MM.1S (cell line): ENCODE measurements around the gene CYTH1.
"Not testable (repeated sequence)": the region's sequence is repeated elsewhere in the genome, so short reads cannot be mapped to it uniquely, and the experiment has no call there.

Experiments used
- DNase-seq: peaks from one replicate; pipeline ENCODE4 v3.0.0-alpha.2; 2015
- H2AFZ ChIP-seq: fragments of 300-600 bp; sonication (generic); 2 replicates; pipeline ENCODE4 v1.6.0; 2016; ENCODE audit warnings: antibody characterized with exemption, low read length
- H3F3A ChIP-seq: fragments of 300-600 bp; sonication (generic); 2 replicates; pipeline ENCODE4 v1.6.1; 2016; ENCODE audit warnings: mild to moderate bottlenecking, antibody characterized with exemption, low read length, moderate library complexity, mixed read lengths; ENCODE audit not compliant: insufficient read depth
- H3K27ac ChIP-seq: fragments of 300-600 bp; sonication (generic); 2 replicates; pipeline ENCODE4 v1.5.1; 2016; ENCODE audit warnings: mild to moderate bottlenecking, low read length
- H3K27me3 ChIP-seq: fragments of 300-600 bp; sonication (generic); replicated peaks from 2 replicates; pipeline ENCODE4 v1.6.0; 2016; ENCODE audit warnings: low read length; ENCODE audit not compliant: insufficient read depth
- H3K36me3 ChIP-seq: fragments of 300-600 bp; sonication (generic); replicated peaks from 2 replicates; pipeline ENCODE4 v1.6.1; 2016; ENCODE audit warnings: mild to moderate bottlenecking, low read length, mixed read lengths; ENCODE audit not compliant: insufficient read depth
- H3K4me1 ChIP-seq: fragments of 300-600 bp; sonication (generic); 2 replicates; pipeline ENCODE4 v1.6.1; 2016; ENCODE audit warnings: low read length, mixed read lengths
- H3K4me2 ChIP-seq: fragments of 300-600 bp; sonication (generic); 2 replicates; pipeline ENCODE4 v1.6.0; 2016; ENCODE audit warnings: low read depth, low read length
- H3K4me3 ChIP-seq: fragments of 300-600 bp; sonication (generic); 2 replicates; pipeline ENCODE4 v1.5.1; 2016; ENCODE audit warnings: low read length, mixed read lengths
- H3K79me2 ChIP-seq: fragments of 300-600 bp; sonication (generic); 2 replicates; pipeline ENCODE4 v1.6.1; 2016; ENCODE audit warnings: mixed run types, low read length, mixed read lengths
- H3K9ac ChIP-seq: fragments of 300-600 bp; sonication (generic); 2 replicates; pipeline ENCODE4 v1.6.1; 2016; ENCODE audit warnings: low read length, mixed read lengths
- H3K9me2 ChIP-seq: fragments of 300-600 bp; sonication (generic); replicated peaks from 2 replicates; pipeline ENCODE4 v1.6.1; 2016; ENCODE audit warnings: mild to moderate bottlenecking, low read length, mixed read lengths; ENCODE audit not compliant: insufficient read depth
- H3K9me3 ChIP-seq: fragments of 300-600 bp; sonication (generic); replicated peaks from 2 replicates; pipeline ENCODE4 v1.6.1; 2016; ENCODE audit warnings: mild to moderate bottlenecking, low read length, mixed read lengths; ENCODE audit not compliant: insufficient read depth
- H4K20me1 ChIP-seq: fragments of 300-600 bp; sonication (generic); 2 replicates; pipeline ENCODE4 v1.6.1; 2016; ENCODE audit warnings: mild to moderate bottlenecking, low read length, moderate library complexity, mixed read lengths; ENCODE audit not compliant: insufficient read depth
- CTCF ChIP-seq: fragments of 300-600 bp; sonication (generic); IDR thresholded peaks from 2 replicates; pipeline ENCODE4 v1.5.1; 2016; ENCODE audit warnings: antibody characterized with exemption, low read length, mixed read lengths
- EZH2 ChIP-seq: fragments of 300-600 bp; sonication (generic); optimal IDR thresholded peaks from 2 replicates; pipeline ENCODE3; 2017; ENCODE audit warnings: low read depth, mild to moderate bottlenecking, antibody characterized with exemption, low read length, mixed read lengths
- EZH2phosphoT487 ChIP-seq: fragments of 300-600 bp; sonication (generic); IDR thresholded peaks from 2 replicates; pipeline ENCODE4 v1.6.1; 2018; ENCODE audit warnings: antibody characterized with exemption, low read length

CYTH1 gene

GRCh38 chr17:78759203-78759968, 22.7 kb downstream of the CYTH1 start:
- H4K20me1 ChIP-seq, result no peaks in the 10 kb centered on the region
- H3K9ac ChIP-seq, result peak overlapping the region; percentile 84
- peak; percentile 80 for DNase-seq

GRCh38 chr17:78753316-78754250, 28.5 kb downstream of the CYTH1 start:
- Histone ChIP-seq H3K27me3 (no peaks in the 10 kb centered on the region), H4K20me1 (no peaks in the 10 kb centered on the region), H3K27ac (no peak overlapping the region), H3K9ac (no peak overlapping the region), H3K4me2 (no peak overlapping the region), H3K36me3 (no peaks in the 10 kb centered on the region), H2AFZ (no peak overlapping the region), H3F3A (peaks cover 26% of the 10 kb centered on the region), H3K4me1 (peaks cover 37% of the 10 kb centered on the region), H3K79me2 (peaks cover 96% of the 10 kb centered on the region), H3K4me3 (no peak overlapping the region), H3K9me2 (no peaks in the 10 kb centered on the region), H3K9me3 (no peaks in the 10 kb centered on the region)
- TF ChIP-seq CTCF, result no peak
- TF ChIP-seq EZH2, result no peak
- no peak for TF ChIP-seq EZH2phosphoT487
- DNase-seq, result no peak

More at GRCh38 chr17:78759203-78759968, 22.7 kb downstream of the CYTH1 start:
- H3K36me3 ChIP-seq, result no peaks in the 10 kb centered on the region
- peaks cover 26% of the 10 kb centered on the region for H3K4me1 ChIP-seq
- H3K9me3 ChIP-seq, result no peaks in the 10 kb centered on the region
- TF ChIP-seq CTCF (no peak), EZH2phosphoT487 (no peak), EZH2 (no peak)
- peaks cover 19% of the 10 kb centered on the region for H3F3A ChIP-seq
- H3K9me2 ChIP-seq, result no peaks in the 10 kb centered on the region
- peak overlapping the region; percentile 43 for H3K4me3 ChIP-seq
- H3K4me2 ChIP-seq, result peak overlapping the region; percentile 93
- H3K79me2 ChIP-seq, result peaks cover 97% of the 10 kb centered on the region
- no peak overlapping the region for H2AFZ ChIP-seq
- H3K27ac ChIP-seq, result peak overlapping the region; percentile 98
- no peaks in the 10 kb centered on the region for H3K27me3 ChIP-seq

- Histone ChIP-seq H4K20me1 (no peaks in the 10 kb centered on the region), H3K9ac (no peak overlapping the region), H3F3A (peaks cover 41% of the 10 kb centered on the region), H2AFZ (no peak overlapping the region), H3K27me3 (no peaks in the 10 kb centered on the region), H3K4me2 (no peak overlapping the region), H3K27ac (peak overlapping the region; percentile 98; the same call in 1 of the 2 replicates), H3K4me1 (peaks cover 45% of the 10 kb centered on the region), H3K4me3 (no peak overlapping the region), H3K9me2 (no peaks in the 10 kb centered on the region), H3K9me3 (no peaks in the 10 kb centered on the region), H3K36me3 (no peaks in the 10 kb centered on the region), H3K79me2 (peaks cover 87% of the 10 kb centered on the region)
- DNase-seq, result peak; percentile 8
- TF ChIP-seq EZH2 (no peak), CTCF (no peak), EZH2phosphoT487 (no peak)
Observed at GRCh38 chr17:78751447-78752161, 30.5 kb downstream of the CYTH1 start.

GRCh38 chr17:78751000-78751399, 31.1 kb downstream of the CYTH1 start:
- H3K9me3 ChIP-seq, H3K4me2 ChIP-seq, H2AFZ ChIP-seq, H4K20me1 ChIP-seq, H3K36me3 ChIP-seq, H3K9ac ChIP-seq, H3K4me3 ChIP-seq, H3K9me2 ChIP-seq, H3K27me3 ChIP-seq: not testable (repeated sequence)
- H3F3A ChIP-seq, result peaks cover 41% of the 10 kb centered on the region
- H3K4me1 ChIP-seq, result peaks cover 51% of the 10 kb centered on the region
- DNase-seq, result peak; percentile 5
- H3K79me2 ChIP-seq, result peaks cover 87% of the 10 kb centered on the region
- peak overlapping the region; percentile 98; the same call in 1 of the 2 replicates for H3K27ac ChIP-seq
